HG03457 (cell line): ENCODE data around the gene CENPS.
"Not testable (repeated sequence)": the region's sequence is repeated elsewhere in the genome, so short reads cannot be mapped to it uniquely, and the experiment has no call there.

Experiments used
- ATAC-seq: cut with Tn5 transposase; IDR thresholded peaks from one replicate; pipeline ENCODE4 v1.9.1; 2021; ENCODE audit warnings: moderate number of reproducible peaks; ENCODE audit not compliant: unreplicated experiment

CENPS gene

DNA sequence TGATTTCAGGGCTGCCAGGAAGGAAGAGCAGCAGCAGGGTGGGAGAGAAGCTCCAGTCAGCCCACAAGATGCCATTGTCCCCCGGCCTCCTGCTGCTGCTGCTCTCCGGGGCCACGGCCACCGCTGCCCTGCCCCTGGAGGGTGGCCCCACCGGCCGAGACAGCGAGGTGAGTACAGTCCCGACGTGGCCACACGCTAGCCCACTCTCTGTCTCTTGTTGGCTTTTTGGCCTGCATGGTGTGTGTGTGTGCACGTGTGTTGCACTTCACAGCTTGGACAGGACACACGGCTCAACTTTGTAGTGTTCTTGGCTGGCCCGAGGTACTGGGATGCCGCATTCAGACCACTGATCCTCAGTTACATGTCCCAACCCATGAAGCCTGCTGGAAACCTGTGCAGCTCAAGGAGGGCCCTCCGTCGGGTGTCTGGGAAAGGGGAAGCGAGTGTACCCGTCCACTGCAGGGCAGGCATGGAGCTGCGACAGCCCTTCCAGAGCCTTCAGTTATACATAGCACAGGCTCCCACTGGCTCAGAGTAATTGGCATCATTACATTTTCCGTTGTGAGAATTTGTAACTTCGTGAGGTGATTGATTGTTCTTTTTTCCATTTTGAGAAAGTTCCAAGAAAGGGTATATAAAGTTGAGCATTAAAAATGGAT lies 20.1 kb downstream of the CENPS start:
- no peak for ATAC-seq

DNA sequence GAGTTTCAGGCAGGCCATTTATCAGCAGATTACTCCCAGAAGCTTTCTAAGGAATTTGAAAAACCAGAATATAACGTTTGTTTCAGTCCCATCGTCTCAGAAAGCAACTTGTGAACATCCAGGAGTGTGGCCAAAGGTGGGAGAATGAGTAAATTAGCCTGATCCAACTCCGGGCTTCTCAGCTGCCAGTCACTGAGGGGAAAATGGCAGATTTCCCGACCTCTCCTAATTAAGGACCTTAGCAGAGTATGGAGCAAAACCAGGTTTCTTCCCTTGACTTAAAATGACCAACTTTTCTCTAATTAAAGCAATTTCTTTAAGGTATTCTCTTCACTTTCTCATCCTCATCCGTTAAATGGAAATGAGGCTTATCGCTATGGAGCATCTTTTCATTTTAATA lies 20.6 kb downstream of the CENPS start:
- no peak for ATAC-seq

DNA sequence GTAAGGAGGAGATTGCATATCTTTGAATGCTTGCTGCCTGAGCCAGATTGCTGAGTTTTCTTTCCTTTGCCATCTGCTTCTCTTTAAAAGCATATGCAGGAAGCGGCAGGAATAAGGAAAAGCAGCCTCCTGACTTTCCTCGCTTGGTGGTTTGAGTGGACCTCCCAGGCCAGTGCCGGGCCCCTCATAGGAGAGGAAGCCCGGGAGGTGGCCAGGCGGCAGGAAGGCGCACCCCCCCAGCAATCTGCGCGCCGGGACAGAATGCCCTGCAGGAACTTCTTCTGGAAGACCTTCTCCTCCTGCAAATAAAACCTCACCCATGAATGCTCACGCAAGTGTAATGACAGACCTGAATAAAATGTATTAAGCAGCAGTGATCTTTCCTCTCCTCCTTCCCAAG lies 21.1 kb downstream of the CENPS start:
- ATAC-seq = no peak

DNA sequence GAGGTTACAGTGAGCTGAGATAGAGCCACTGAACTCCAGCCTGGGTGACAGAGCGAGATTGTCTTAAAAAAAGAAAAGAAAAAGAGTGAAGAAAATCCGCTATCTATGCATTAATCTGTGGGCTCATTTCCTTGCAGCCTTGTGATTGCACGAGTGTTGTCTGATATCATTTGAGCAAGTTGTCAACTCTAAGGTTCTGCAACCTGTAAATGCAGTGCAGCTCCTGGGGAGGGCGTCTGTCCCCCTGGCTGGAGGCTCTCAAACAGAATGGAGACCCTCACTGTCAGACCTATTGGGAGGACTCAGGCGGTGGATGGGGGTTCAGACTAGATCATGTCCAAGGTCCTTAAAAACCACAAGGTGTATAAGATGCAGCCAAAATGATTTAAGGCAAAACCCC lies 25.8 kb downstream of the CENPS start:
- no peak for ATAC-seq

DNA sequence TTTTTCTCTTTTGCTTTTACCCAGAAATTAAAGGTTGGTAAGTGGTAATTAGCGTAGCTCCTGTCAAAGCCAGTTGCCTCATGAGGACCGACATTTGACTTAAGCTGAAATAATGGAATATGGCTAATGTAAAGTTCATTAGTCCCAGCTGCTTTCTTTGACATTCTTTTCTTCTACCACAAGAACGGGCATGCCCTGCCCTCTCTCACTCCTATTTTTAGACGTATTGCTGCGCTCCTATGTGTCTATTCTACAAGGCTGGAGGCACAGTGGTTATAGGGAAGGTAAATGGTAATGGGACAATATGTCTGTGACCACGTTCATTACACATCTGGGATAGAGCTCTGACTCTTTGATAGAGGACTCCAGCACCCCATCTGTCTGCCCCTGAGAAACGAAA lies 26.4 kb downstream of the CENPS start:
- ATAC-seq = no peak

DNA sequence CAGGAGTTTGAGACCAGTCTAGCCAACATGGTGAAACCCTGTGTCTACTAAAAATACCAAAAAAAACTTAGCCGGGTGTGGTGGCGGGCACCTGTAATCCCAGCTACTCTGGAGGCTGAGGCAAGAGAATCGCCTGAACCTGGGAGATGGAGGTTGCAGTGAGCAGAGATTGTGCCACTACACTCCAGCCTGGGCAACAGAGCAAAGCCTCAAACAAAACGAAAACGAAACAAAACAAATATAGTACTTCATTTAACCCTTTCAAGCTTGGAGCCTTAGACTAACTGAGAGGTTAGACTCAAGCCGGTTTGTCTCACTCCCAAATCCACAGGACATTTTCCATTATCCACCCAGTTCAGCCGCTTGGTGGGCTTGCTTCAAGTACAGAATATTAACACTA lies 27.2 kb downstream of the CENPS start:
- ATAC-seq = not testable (repeated sequence)

DNA sequence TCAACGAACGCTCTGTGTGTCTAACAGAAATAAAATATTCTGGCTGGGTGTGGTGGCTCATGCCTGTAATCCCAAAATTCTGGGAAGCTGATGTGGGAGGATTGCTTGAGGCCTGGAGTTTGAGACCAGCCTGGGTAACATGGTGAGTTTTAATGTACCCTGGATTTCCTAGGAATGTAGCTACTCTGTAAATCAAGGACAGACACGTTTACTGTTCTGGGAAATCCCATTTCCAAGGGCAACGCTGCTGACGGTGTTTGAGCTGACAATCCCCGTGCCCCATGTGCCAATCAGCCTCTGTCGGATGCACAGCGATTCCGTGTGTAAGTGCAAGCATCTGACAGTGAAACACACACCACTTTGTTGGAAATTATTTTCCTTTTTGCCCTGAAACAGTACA lies 27.6 kb downstream of the CENPS start:
- ATAC-seq = no peak

DNA sequence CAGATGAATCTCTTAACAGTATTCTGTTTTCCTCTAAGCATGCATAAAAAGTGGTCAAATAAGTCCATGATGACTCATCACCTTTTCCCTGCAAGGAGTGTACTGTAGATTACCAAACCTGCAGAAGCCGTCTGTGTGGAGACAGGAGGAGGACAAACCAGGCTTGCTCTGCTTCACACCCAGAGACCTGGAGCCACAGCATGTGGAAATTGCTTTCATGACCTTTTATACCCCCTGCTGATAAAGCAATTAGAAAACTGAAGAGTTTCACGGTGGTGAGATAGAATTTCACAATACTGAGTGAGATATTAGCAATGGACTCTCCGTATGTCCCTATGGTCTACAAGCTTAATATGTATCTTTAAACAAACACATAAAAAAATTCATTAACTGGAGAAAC lies 29.0 kb downstream of the CENPS start:
- ATAC-seq = no peak

DNA sequence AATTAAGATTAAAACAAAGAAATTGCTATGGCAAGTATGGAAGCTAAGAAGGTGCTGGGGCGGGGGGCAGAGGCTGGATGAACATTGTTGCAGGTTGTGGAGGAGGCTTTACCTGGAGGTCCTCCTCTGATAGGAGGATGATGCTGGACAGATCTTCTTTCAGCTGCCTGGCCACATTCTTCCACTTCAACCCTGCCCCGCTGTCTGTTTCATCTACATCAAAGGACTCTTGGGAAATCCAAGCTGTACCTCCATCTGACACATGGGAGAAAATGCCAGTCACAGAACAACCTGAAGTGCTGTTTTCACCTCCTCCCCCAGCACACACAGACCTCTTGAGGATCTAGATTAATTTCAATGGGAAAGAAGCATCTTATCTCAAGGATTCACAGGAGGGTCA lies 36.8 kb downstream of the CENPS start:
- ATAC-seq = no peak

DNA sequence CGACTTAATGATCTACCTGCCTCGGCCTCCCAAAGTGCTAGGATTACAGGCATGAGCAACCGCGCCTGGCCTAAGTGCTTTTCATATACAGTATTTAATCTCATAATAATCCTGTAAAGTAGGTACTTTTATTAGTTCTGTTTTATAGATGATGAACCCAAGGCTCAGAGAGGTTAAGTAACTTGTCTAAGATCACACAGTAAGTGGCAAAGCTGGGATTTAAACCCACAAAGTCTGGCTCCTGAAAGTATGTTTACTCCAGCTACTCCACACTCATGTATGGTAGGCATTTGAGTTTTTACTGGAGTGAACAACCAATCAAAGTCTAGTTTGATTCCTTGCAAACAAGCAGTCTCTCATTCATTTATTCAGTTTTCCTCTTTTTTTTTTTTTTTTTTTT lies 39.8 kb downstream of the CENPS start:
- no peak for ATAC-seq

DNA sequence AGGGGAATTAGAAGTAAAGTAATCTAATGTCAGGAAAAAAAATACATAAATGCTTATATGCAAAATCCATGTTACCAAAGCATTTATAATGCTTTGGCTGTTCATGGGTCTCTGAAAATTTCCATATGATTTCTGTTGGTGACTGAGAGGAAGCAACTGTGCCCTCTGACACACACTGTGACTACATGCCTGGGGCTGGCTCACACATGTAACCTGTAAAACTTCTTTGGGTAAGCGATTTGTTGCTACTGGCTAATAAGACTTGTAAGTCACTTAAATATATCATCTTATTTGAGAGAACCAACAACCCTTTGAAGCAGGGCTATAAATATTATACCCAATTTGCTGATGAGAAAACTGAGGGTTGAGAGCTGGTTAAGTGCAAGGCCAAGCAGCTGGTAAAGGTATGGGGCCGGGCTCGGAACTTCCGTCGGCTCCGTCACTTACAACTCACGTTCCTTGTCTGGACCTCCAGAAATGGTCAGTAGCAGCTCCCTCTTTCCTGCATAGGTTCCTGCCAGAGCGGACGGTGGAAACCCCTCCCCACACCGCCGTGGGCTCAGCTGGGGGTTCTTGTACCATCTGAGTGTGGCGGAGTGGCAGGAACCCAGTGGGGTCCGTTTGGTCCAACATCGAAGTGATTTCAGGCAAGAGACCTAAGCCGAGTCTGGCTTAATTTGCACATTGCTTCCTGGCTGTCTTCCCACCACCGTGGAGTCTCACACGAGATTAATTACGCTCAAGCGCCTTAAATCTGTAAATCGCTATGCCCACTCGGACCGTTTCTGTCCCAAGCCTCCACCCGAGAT lies 41.4 kb downstream of the CENPS start:
- ATAC-seq = no peak

DNA sequence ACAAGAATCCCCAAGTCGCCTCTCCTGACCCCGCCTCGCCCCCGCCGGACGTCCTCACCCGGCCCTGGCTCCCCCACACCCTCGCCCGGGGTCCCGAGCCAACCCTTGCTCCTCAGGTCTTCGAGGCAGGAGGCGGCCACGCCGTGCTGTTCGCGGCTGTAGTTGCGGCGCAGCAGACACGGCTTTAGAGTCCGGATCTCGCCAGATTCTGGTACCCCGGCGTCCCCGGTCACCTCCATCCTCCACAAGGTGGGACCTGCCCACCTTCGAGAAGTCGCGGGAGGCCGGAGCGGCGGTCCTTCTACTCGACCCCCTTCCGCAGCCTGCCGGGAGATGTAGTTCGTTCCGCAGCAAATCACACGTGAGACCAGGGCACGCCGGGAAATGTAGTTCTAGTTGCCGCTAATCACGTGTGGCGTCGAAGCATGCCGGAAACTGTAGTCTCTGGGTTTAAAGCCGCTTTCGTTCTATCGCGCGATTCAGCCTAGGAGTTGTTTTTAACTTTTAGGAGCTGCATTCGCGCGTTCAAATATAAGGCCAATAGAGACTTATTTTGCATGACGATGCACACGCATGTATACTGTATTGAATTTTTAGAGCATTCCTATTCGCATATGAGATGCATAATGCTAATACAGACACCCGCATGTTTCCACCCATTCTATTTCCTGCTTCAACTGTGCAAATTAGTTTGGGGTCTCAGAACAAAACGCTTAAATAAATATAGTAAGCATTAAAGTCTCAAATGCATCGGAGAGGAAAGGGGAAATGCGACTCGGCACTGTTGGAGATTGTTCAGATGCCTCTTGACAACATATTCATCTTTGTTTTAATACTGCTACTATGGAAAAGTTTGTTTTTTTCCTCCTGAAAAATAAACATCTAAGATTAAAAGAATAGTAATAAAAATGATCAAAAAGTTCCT lies 42.2 kb downstream of the CENPS start, which contains the start of gene DFFA:
Gene DFFA (minus strand): TSS at position 310 of the 925 bp plus-strand sequence. CDS start 71 bp downstream, at position 239.
- peak; percentile 62 for ATAC-seq

DNA sequence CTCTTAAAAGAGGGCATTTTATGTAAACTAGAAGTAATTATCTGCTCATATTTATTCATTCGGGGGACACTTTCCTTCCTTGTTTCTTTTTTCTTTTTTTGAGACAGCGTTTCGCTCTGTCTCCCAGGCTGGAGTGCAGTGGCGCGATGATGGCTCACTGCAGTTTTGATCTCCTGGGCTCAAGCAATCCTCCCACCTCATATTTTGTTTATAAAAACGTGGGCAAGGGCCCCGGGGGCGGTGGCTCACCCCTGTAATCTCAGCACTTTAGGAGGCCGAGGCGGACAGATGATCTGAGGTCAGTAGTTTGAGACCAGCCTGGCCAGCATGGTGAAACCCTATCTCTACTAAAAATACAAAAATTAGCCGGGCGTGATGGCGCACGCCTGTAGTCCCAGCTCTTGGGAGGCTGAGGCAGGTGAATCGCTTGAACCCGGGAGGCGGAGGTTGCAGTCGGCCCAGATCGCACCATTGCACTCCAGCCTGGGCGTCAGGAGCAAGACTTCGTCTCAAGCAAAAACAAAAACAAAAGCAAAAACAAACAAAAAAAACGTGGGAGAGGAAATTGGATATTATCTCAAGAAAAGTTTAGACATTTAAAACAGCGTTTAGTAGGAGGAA lies 43.0 kb downstream of the CENPS start:
- ATAC-seq = no peak

DNA sequence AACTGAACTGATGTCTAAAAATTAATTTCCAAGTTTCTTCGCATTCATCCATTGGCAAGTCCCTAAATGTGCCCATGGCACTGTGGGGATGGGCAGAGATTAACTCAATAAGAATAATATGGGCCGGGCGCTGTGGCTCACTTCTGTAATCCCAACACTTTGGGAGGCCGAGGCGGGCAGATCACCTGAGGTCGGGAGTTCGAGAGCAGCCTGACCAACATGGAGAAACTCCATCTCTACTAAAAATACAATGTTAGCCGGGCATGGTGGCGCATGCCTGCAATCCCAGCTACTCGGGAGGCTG lies 44.0 kb downstream of the CENPS start:
- ATAC-seq = not testable (repeated sequence)

DNA sequence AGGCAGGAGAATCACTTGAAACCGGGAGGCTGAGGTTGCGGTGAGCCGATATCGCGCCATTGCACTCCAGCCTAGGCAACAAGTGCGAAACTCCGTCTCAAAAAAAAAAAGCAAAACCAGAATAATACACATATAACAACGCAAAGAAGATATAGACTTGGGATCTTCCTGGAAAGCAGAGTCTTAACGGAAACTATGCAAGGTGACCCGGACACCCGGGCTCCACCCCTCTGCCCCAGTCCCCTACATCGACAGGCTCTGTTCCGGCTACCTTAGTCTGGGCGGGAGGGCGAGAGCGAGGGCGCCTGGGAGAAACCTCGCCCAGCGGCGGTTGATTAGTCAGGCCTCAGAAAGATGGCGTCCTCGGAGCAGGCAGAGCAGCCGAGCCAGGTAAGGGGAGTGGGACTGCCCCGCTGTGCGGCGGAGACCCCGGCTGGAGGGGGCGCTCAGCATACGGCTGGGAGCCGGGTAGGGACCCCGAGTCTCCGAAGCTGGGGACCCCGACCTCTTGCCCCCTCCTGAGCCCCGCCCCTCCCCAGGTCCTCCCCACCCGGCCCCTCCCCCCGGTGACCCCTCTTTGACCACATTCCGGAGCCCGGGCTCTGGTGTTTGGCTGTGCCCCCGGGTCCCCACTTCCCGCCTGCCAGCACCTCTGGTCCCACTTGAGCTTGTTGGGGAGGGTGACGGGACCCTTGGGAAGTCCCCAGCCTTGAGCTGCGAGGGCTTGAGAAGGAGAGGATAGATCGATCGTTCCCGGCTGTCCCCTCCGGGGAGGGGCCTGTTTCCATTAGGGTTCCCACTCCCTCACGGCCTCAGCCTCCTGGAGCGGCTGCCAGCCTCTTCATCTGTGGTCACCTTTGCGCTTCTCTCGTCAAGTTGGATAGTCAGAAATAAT lies 44.6 kb downstream of the CENPS start, which contains the start of gene PEX14:
Gene PEX14 (plus strand): TSS at position 338 of the 895 bp plus-strand sequence. CDS start 17 bp downstream, at position 355.
- no peak for ATAC-seq

DNA sequence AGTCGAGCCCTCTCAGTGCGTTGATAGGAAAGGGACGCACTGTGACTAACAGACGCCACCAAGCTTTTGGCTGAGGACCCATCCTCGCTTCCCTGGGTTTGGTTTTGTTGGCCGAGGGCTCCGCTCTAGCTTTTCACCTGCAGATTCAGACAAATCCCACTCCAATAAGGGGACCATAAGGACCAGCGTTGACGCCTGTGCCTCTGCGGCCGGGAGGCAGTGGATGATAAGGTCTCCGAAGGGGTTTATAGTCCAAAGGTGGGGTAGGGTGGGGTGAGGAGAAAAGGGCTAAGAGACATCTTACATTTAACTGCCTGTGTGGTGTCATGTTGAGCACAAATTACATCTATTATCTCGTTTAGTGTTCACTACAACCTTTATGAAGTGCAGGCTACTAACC lies 45.3 kb downstream of the CENPS start:
- ATAC-seq = no peak

DNA sequence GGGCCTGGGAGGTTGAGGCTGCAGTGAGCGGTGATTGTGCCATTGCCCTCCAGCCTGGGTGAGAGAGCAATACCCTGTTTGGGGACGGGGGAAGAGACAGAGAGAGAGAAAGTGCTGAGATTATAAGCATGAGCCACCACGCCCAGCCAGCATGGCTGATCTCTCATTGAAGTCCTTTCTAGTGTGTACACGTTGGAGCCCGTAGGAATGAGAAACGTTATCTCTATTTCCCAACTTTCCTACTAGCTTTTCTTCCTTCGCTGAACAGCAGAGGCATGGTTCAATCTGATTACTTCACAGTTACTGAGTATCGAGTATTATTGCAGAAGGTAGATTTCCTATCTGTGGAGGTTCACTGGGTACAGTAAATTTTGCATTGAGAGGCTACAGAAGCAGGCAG lies 49.1 kb downstream of the CENPS start:
- no peak for ATAC-seq

DNA sequence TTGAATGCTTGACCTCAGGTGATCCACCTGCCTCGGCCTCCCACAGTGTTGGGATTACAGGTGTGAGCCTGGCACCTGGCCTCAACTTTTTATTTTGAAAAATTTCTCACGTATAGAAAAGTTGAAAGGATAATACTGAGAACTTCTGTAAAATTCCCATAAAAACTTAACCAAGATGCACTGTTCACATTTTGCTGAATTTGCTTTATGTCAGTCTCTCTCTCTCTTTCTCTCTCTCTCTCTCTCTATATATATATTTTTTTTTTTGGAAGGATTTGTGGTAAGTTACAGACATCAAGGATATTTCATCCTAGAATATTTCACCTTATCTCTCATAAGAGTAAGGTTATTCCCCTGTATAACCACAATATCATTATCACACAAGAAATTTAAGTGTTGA lies 50.4 kb downstream of the CENPS start:
- ATAC-seq = no peak

DNA sequence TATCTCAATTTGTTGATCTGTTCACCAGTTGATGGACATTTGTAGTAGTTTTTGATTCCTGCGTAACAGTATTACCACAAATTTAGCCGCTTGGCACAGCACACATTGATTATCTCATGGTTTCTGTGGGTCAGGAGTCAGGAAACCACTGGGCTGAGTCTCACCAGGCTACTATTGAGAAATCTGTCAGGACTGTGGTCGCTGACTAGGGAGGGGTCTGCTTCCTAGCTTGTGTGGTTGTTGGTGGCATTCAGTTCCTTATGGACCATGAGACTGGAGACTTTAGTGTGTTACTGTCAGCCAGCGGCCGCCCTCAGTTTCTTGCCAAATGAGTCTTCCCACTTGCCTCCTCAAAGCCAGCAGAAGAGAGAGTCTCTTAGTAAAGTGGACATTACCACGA lies 54.3 kb downstream of the CENPS start:
- no peak for ATAC-seq
